G401.6 (cell line): Measurements from ENCODE around the gene POLR1G.
"Not testable (repeated sequence)": the region's sequence is repeated elsewhere in the genome, so short reads cannot be mapped to it uniquely, and the experiment has no call there.

Experiments
- FAIRE-seq: peaks from 2 replicates; lab custom pipeline; 2012; peaks lifted over from hg19 to GRCh38; lab: Jason Lieb, UNC

POLR1G gene

DNA sequence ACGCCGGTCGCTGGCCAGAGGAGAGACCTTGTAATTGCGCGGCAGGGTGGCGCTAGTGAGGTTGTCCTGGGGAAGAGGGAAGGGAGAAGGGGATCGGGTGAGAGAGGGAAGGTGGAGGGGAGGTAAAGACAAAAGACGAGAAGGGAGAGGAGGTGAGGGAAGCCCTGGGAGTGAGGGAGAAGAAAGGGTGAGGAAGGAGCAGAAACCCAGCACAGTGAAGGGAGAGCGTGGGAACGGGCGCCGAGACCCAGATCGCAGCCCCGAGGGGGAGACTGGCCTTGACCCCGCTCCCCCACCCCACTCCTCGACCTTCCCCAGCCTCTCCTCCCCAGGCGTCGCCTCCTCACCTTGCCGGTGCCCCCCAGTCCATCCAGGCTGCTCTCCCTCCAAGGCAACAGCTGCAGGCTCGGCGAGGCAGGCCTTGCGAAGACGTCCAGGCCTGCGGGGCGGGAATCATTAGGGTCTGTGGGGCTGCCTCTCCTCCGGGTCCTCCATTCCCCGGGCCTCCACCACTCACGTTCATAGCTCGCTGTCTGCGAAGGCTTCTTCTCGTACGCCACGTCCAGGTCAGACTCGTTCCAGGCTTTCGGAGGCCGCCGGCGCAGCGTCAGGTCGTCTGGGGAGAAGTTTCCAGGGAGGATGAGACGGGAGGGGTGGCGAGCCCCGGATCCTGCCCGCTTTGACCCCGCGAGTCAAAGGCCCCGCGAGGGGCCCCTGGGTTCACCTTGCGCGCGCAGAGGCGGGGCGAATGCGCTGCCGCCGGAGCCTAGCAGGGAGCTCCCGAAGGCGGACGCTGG is 10.4 kb upstream of the POLR1G start:
- FAIRE-seq = no peak

DNA sequence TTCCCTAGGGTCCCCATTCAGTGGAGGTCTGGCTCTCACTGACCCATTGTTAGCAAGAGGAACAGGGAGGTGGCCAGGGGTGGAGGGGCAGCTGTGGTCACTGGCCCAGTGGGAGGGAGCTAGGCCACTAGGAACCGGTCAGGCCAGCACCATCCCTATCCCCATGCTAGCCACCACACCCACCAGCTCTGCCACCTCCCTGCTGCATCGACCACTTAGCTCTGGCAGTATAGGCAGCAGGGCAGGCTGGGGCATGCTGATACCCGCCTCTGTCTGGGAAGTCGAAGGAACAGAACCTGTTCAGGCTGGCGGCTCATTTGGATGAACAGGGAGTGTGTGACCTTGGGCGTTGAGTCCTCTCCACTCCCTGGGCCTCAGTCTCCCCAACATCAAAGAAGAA is 6.3 kb upstream of the POLR1G start:
- FAIRE-seq = no peak

DNA sequence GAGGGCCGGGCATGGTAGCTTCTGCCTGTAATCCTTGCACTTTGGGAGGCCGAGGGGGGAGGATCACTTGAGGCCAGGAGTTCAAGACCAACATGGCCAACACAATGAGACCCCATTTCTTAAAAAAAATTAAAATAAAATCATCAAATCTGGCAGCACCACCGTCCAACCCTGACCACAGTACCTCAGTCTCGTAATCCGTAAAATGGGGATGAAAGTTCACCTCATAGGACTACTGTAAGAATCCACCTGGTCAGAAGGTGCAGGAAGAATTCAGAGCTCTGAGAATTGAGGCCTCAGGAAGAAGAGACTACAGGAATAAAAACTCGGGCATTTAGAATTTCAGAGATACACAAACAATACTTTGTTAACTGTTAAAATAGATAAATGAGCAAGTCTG is 4.6 kb upstream of the POLR1G start:
- FAIRE-seq = no peak

DNA sequence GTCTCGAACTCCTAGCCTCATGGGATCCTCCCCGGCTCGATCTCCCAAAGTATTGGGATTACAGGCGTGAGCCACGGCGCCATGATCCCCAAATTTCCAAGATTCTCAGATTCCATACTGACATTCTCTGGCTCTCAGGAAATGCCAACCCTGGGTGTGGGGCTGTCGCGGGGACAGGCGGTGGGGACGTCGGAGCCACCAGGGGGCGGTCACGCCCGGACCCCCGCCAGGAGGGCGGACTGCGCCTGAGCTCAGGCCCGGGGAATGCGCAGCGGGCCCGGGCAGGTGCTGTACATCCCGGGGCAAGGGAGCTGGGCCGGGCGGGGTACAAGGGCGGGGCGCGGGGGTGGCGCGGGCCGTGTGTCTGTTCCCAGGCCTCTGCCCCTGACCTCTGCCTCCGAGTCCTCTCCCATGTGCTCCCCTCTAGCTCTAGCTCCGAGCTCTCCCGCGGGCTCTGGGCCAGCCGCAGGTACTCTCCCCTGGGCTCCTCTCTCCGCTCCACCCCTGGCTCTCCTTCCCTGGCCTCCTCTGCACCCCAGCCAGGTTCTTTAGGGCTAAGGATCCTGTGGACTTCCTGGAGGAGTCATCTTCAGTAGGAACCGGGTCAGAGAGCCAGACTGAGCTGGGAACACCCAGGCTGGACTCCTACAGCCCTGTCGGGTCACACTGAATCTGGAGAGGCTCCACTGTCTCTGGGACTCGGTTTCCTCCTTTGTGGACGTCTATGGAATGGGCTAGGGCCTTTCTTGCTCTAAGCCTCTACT is 4.0 kb upstream of the POLR1G start:
- no peak for FAIRE-seq

DNA sequence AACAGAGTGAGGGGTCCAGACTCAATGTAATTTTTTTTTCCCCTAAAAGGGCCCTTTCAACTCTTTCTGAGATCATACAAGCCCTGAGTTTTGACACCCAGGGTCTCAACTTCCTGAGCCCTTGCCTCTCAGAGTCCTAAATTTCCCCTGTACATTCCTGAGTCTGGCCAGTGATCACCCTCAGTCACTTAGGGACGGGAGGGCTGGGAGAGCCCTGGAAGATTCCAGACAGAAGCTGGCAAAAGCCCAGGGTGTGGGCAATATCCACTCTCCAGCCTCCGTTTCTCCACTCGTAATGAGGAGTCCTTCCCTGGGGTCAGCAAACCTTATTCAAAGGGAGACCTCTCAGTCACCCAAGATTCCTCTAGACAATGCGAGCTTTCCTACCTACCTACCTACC is 3.2 kb upstream of the POLR1G start:
- FAIRE-seq = no peak

DNA sequence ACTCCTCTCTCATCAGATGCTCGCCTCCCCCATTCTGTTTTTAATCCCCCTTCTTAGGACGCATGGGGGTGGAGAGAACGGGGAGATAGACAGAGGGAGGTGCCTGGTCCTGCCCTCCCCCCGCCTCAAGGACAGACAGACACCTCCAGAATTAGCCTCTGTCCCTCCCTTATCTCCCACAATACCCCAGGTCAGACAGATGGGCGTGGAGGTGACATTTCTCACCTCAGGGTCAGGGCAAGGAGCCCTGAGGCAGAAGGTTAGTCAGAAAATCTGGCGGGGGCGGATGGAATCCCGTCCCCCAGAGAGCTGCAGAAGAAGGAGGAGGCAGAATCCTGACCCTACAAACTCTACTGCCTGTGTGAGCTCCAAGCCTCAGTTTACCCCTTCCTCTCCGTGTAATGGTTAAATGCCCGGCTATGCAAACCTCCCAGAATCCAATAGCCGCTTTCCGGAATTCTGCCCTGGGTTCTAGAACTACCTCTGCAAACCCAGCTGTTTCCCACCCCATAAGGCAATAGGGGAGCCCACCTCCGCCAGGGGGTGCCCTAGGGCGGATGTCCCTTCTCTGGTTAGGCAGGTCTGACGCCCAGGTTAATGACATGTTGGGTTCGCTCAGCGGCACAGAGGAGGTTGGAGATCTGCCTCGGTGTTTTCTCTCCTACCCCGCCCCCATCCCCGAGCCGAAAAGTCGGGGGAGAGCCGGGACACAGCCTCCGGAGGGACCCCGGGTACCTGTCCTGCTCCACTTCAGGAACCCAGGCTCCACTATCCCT is 2.5 kb upstream of the POLR1G start:
- FAIRE-seq = no peak

DNA sequence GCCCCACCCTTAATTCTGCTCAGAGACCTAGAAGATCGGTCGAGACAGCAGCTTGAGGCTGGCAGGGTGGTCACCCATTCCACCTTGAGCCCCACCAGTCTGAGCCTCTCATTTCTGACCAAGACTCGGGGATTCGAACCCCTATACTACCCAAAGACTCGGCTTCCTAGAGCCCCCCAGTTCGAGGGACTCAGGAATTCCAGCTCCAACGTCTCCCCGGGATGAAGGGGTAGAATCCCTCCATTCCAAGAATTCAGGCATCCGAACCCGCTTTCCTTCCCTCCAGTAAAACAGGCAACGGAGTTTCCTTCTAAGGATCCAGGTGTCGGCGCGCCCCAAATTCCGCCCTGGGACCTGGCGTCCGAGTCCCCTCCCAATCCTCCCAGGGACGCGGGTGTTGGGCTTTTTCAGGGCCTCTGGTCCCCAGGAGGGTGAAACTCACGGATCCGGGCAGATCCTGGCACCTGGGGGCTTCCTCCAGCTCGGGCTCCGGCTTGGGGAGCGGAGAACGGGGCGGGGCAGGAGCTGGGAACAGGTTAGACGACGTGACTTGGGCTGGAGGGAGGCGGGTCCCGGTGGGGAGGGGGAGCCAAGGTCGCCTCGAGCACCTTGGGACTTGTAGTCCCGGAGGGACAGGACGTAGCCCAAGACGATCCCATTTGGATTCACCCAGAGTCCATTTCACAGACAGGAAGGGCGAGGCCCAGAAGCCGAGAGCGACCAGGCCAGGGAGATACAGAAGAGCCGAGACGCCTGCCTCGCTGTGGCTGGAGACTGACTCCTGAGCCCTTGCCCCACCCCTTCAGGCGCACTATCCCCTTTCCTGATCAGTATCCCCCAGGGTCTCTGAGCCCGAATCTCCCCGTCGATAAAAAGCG is 1.6 kb upstream of the POLR1G start, which contains the start of gene PPP1R13L:
TSS of gene PPP1R13L (minus strand) at position 513 of the 878 bp plus-strand sequence. CDS start 6,751 bp downstream, outside the sequence.
- FAIRE-seq = peak; percentile 77

DNA sequence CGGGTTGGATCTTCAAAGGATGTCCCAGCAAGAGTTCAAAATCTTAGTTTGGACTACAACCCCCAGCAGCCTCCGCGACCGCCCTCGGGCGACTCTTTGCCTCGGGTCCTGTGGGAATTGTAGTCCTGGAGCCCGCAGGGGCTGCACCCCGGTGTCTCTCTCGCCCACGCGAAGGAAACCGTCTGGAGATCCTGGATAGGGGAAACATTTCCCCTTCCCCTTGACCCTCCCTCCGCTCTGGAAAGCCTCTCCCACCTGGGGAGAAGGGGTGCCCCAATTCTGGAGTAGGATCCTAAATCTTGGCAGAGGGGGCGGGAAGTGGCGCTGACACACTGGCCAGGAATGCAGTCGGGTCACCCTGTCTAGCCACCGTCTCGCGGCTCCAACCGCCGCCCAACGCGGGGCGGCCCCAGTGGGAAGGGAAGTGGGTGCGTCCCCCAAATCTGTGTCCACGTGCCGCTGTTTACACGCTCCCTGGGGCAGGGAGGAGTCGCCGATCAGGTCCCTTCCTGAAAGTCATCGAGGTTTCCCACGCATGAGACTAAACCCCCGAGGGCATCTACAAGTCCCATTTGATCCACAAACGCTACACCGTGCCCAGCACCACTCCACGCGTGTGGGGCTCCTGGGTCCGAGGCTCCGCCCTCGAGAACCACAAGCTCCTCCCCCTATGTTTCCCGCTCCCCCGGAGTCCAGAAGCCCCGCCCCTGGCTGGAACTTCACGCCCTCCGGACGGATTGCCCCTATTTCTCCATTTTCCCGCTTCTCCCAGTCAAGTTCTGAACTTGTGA is 814 bp upstream of the POLR1G start:
- FAIRE-seq = peak; percentile 6

DNA sequence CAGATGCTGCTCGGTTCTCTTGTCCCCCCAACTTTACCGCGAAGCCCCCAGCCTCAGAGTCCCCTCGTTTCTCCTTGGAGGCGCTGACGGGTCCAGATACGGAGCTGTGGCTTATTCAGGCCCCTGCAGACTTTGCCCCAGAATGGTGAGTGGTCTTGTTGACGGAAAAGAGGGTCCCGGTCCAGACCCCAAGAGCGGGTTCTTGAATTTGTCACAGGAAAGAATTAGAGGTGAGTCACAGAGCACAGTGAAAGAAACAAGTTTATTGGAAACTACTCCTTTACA is 589 bp downstream of the POLR1G start:
- FAIRE-seq = no peak

DNA sequence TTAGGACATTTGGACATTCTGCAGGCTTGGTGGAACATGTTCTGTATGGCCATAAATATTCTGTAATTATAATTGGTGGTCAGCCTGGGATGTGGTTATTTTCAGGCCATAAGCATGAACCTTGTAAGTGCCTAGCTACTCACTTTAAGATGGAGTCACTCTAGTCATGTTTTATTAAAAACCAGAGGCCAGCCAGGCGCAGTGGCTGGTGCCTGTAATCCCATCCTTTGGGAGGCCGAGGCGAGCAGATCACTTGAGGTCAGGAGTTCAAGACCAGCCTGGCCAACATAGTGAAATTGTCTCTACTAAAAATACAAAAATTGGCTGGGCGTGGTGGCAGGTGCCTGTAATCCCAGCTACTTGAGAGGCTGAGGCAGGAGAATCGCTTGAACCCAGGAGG is 1.1 kb downstream of the POLR1G start:
- not testable (repeated sequence) for FAIRE-seq

DNA sequence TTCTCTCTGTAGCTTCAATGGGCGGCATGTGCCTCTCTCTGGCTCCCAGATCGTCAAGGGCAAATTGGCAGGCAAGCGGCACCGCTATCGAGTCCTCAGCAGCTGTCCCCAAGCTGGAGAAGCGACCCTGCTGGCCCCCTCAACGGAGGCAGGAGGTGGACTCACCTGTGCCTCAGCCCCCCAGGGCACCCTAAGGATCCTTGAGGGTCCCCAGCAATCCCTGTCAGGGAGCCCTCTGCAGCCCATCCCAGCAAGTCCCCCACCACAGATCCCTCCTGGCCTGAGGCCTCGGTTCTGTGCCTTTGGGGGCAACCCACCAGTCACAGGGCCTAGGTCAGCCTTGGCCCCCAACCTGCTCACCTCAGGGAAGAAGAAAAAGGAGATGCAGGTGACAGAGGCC is 1.7 kb downstream of the POLR1G start:
- FAIRE-seq = no peak

DNA sequence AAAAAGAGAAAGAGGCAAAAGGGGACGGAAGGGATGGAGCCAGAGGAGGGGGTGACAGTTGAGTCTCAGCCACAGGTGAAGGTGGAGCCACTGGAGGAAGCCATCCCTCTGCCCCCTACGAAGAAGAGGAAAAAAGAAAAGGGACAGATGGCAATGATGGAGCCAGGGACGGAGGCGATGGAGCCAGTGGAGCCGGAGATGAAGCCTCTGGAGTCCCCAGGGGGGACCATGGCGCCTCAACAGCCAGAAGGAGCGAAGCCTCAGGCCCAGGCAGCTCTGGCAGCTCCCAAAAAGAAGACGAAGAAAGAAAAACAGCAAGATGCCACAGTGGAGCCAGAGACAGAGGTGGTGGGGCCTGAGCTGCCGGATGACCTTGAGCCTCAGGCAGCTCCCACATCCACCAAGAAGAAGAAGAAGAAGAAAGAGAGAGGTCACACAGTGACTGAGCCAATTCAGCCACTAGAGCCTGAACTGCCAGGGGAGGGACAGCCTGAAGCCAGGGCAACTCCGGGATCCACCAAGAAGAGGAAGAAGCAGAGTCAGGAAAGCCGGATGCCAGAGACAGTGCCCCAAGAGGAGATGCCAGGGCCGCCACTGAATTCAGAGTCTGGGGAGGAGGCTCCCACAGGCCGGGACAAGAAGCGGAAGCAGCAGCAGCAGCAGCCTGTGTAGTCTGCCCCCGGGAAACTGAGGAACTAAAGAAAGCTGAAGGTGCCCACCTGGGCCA is 2.5 kb downstream of the POLR1G start:
- no peak for FAIRE-seq

DNA sequence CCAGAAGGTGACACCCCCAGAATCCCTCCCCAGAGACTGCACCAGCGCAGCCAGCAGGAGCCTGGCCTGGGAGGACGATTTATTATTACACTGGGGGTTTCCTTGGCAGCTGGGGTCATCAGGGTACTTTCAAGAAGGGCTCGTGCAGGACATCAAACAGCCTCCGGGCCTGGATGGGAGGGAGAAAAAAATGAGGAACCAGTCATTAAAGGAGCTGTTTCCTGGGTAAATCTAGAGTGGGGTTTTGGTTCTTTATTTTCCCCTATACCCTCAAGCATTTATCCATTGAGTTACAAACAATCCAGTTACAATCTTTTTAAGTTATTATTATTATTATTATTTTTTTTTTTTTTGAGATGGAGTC is 3.1 kb downstream of the POLR1G start:
- no peak for FAIRE-seq

DNA sequence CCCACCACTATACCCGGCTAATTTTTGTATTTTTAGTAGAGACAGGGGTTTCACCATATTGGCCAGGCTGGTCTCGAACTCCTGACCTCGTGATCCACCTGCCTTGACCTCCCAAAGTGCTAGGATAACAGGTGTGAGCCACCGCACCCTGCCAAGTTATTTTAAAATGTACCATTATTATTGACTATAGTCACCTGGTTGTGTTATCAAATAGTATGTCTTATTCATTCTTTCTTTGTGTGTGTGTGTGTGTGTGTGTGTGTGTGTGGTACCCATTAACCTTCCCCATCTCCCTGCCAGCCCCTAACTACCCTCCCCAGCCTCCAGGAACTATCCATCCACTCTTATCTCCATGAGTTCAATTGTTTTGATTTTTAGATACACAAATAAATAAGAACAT is 3.9 kb downstream of the POLR1G start:
- FAIRE-seq = not testable (repeated sequence)

DNA sequence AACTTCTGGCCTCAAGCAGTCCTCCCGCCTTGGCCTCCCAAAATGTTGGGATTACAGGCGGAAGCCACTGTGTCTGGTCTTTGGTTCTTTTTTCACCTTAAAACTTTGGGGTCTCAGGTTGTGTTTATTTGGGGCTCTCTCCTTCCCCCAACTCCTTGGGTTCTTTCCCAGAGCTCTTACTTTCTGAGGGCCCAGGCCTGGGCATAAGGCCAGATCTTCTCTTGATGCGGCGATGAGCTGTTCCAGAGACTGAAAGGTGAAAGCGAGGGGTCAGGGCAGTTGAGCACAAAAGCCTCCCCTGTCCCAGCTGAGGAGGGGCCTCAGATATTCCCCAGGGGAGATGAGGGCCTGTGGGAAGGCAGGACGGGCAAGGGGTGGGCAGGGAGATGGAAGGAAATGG is 7.1 kb downstream of the POLR1G start:
- FAIRE-seq = no peak

DNA sequence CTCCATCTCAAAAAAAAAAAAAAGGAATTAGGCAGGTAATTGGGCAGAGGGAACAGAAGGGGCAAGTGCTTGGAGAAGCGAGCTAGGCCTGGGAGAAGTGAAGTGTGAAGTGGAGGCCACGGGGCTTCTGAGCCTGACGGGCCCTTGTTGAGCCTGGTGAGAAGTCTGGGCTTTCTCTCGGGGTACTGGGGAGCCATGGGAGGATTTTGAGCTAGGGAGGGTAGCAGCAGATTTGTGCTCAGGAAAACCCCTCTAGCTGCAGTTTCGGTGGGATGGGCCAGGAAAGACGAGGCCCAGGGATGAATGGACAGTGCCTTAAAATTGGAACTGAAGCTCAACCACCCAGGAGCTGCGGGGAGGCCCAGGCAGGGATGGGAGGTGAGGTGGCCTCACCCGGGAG is 8.0 kb downstream of the POLR1G start:
- no peak for FAIRE-seq

DNA sequence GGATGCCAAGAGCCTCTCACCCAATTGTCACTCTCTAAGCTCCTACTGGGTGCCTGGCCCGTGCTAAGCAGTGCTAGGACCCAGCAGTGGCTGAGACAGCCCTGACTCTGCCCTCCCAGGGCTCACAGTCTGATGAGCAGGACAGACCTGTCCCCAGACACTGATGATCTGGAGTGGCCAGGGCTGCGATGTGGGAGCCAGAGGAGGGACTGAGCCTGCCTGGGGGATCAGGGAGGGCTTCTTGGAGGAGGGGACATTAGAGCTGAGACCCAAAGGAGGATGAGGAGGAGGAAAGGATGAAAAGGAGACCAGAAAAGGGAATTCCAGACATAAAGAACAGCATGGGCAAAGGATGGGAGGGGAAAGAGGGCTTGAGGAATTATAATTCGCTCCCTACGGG is 10.7 kb downstream of the POLR1G start:
- no peak for FAIRE-seq

DNA sequence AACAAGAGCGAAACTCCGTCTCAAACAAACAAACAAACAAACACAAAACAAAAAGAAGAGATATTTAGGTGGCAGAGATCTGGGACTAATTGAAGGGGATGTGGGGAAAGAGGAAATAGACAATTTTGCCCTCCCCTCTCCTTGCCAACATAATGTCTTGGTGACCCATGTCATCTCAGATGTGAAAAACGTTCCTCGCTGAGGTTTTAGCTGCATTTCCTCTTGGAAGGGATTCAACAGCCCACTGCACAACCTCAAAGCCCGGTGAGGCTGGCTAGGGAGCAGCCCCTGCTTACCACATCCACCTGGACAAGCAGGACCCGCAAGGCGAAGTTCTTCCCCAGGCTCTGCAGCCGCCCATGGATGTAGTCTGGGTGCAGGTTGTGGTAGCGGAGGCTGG is 12.4 kb downstream of the POLR1G start:
- no peak for FAIRE-seq

DNA sequence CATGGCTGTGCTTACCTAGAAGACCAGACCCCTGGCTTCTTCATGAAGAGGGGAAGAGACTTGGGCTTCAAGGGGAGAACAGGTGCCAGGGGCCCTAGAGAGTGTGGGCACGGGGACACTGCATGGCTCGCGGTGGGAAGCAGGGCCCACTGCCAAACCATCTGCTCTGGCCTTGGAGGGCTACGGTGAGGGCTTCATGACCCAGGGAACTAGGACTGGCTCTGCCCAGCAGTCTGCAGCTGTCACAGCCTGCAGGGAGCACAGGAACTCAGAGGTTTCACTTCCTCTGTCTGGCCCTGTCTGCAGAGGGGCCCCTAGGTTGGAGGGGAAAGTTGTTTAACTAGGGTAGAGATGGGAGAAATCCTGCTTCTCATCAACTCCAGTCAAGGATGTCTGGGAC is 13.0 kb downstream of the POLR1G start:
- FAIRE-seq = no peak

DNA sequence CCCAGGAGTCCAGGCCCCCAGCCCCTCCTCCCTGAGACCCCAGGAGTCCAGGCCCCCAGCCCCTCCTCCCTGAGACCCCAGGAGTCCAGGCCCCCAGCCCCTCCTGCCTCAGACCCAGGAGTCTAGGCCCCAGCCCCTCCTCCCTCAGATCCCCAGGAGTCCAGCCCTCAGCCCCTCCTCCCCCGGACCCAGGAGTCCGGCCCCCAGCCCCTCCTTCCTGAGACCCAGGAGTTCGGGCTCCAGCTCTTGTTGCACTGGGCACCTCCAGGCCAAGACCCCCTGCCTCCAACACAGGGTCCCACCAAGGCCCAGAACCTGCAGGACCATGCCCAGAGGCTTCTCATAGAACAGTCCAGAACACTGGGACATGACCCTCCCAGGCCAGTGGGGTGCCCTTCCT is 13.5 kb downstream of the POLR1G start:
- no peak for FAIRE-seq

DNA sequence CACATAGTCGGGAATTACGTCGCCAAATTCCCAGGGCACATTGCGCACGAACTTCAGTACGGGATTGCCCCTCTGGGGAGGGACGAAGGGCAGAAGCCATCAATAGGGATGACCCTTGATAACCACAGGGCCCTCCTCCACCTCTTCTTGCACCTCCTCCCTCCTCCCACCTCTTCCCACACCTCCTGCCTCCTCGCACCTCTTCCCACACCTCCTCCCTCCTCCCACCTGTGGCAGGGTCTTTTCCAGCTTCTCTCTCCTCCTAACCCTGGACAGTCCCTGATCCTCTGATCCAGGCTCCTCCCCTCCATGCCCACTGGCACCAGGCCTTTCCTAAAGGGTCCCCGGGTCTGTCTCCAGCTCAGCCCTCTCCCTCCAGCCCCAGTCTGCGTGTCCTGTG is 13.9 kb downstream of the POLR1G start:
- FAIRE-seq = no peak
